Esophagus muscularis mucosa (tissue), 4 donors: ENCODE results near the gene IL18RAP. TPM values are rescaled to one million over a fixed set of nuclear protein-coding genes. Genes with fewer than 3 reads are reported as not detected.

Experiments
- DNase-seq: peaks from one replicate; pipeline ENCODE4 v3.0.0-alpha.2; 2017; ENCODE audit errors: extremely low spot score
- H3K27ac ChIP-seq, 4 donors: fragments of 200-600 bp; sonication (generic); replicated peaks in 1 of 4; 1 replicate in 3 of 4; 2 replicates in 1 of 4; pipeline ENCODE4 v1.5.1; 2016 to 2019; ENCODE audit warnings: mild to moderate bottlenecking in 1 of 4
- H3K27me3 ChIP-seq, 4 donors: fragments of 200-600 bp; sonication (generic); one replicate each; pipeline versions ENCODE4 v1.5.1 to v1.6.0; 2016 to 2019
- H3K36me3 ChIP-seq, 4 donors: fragments of 200-600 bp; sonication (generic); one replicate each; pipeline ENCODE4 v1.5.1; 2016 to 2019
- H3K4me1 ChIP-seq, 4 donors: fragments of 200-600 bp; sonication (generic); one replicate each; pipeline ENCODE4 v1.5.1; 2016 to 2019
- H3K4me3 ChIP-seq, 4 donors: fragments of 200-600 bp; sonication (generic); 1 replicate in 2 of 4; 2 replicates in 2 of 4; pipeline ENCODE4 v1.5.1; 2016 to 2019; ENCODE audit warnings: mild to moderate bottlenecking in 4 of 4, moderate library complexity in 1 of 4
- H3K9me3 ChIP-seq, 4 donors: fragments of 200-600 bp; sonication (generic); 1 replicate in 3 of 4; 2 replicates in 1 of 4; pipeline ENCODE4 v1.5.1; 2016 to 2019
- CTCF ChIP-seq, 3 experiments: fragments of 200-600 bp in 2 of 3; fragments of 450-650 bp in 1 of 3; sonication (generic) in 2 of 3; IDR thresholded peaks; one replicate each; pipeline ENCODE4 v1.5.1; 2017 to 2019; ENCODE audit warnings: antibody characterized with exemption in 3 of 3, mild to moderate bottlenecking in 2 of 3, moderate library complexity in 1 of 3
- EP300 ChIP-seq: sonication (generic); formaldehyde crosslinking; IDR thresholded peaks from one replicate; pipeline ENCODE4 v1.6.1; 2017; ENCODE audit warnings: antibody characterized with exemption
- POLR2A ChIP-seq: fragments of 450-650 bp; IDR thresholded peaks from one replicate; pipeline ENCODE4 v1.6.1; 2017; ENCODE audit warnings: antibody characterized with exemption, moderate library complexity, mild to moderate bottlenecking, low read depth
- POLR2AphosphoS5 ChIP-seq, 2 donors: sonication (generic); formaldehyde crosslinking; IDR thresholded peaks; one replicate each; pipeline ENCODE4 v1.6.1; 2017; ENCODE audit warnings: antibody characterized with exemption in 2 of 2
- WGBS: methylation state at CpG from one replicate; pipeline ENCODE4 v1.1.5; 2018; 5-methylcytosine and 5-hydroxymethylcytosine counted together
- intact Hi-C: fragments of 100-400 bp; cut with DNase I; formaldehyde crosslinking; loops from one replicate; pipeline ENCODE4 v1.15.1; 2023
- small RNA-seq, 3 donors: library from RNA; depleted of rRNA; stranded (forward); fragments of <200 nt; gene quantifications; one replicate each; pipeline ENCODE3, GENCODE V24; 2016
- total RNA-seq, 4 donors: library from RNA; depleted of rRNA; stranded (reverse); fragments of >200 nt; gene quantifications; one replicate each; pipeline versions ENCODE4 v1.1.0 to v1.2.1, GENCODE V29; 2016

IL18RAP gene
- total RNA-seq, 4 donors from 2014 or later, result 0.42 to 11.3 (median 0.58) TPM

- H3K27me3 ChIP-seq, result peaks cover 0 to 5% (median 0%) of the 10 kb centered on the region in 4 donors
- no peak for TF ChIP-seq EP300
- TF ChIP-seq POLR2AphosphoS5 (IDR thresholded peaks at IDR 0.05), result no peak
- no peak for TF ChIP-seq CTCF (IDR thresholded peaks at IDR 0.05)
- no peak for TF ChIP-seq POLR2A
- DNase-seq, result no peak
- 68% methylated on average over 2 of the region's 2 CpGs for WGBS
- no peak overlapping the region for H3K27ac ChIP-seq
- peaks cover 0 to 5% (median 0%) of the 10 kb centered on the region in 4 donors for H3K9me3 ChIP-seq
- no peaks in the 10 kb centered on the region for H3K4me1 ChIP-seq
- intact Hi-C loops, result no loop called here
- no peak overlapping the region for H3K4me3 ChIP-seq
- H3K36me3 ChIP-seq, result no peaks in the 10 kb centered on the region
Measured at GRCh38 chr2:102498414-102498813, 75.5 kb downstream of the IL18RAP start.

DNA sequence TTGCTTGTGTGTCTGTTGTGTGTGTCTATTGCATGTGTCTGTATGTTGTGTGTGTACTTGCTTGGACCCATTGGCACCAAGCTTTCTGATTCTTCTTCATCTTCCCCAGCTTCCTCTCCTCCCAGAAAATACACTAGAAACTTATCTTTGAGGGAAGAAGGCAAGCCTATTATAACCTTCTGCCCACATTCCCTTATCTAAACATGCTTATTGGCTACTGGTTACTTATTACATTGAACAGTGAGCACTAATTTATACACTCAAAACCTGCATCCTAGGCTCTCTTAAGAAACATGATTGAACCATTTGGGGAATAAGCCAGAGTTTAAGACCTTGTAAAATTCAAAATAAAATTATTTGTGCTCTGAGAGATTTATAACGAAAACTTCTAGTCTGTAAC is 76.6 kb downstream of the IL18RAP start:
- TF ChIP-seq POLR2AphosphoS5 (IDR thresholded peaks at IDR 0.05) (no peak), POLR2A (no peak), EP300 (no peak), CTCF (IDR thresholded peaks at IDR 0.05) (no peak)
- no peaks in the 10 kb centered on the region for H3K4me1 ChIP-seq
- H3K27ac ChIP-seq, result no peak overlapping the region
- WGBS, result 83% methylated on average over 1 of the region's 1 CpG
- no peak overlapping the region for H3K4me3 ChIP-seq
- intact Hi-C loops, result no loop called here
- H3K9me3 ChIP-seq, result peaks cover 0 to 5% (median 0%) of the 10 kb centered on the region in 4 donors
- H3K36me3 ChIP-seq, result no peaks in the 10 kb centered on the region
- peaks cover 0 to 5% (median 0%) of the 10 kb centered on the region in 4 donors for H3K27me3 ChIP-seq
- no peak for DNase-seq

Small RNA genes lying within 50 kb of the gene (small RNA-seq; reads per million reads assigned to genes)
- gene MIR4772, result 0 reads per million in 3 donors

Other genes starting within 250 kb of the IL18RAP start
- under 1 TPM in 3 of 4 donors, not detected in 1; 0.19 to 0.92 (median 0.66) TPM for gene IL1RL2, start 236.1 kb upstream of the IL18RAP start, total RNA-seq
- 10 to 100 TPM in 1 of 4 donors, 1 to 10 TPM in 3; 4.3 to 20.2 (median 8.1) TPM for gene IL1RL1, start 111.6 kb upstream of the IL18RAP start, total RNA-seq
- 10 to 100 TPM in 1 of 4 donors, 1 to 10 TPM in 3; 2.8 to 11.8 (median 5.2) TPM for gene IL18R1, start 67.4 kb upstream of the IL18RAP start, total RNA-seq
- gene SLC9A4, start 50.1 kb downstream of the IL18RAP start, total RNA-seq, result not detected
- under 1 TPM in 3 of 4 donors, not detected in 1; 0.06 to 0.17 (median 0.17) TPM for gene SLC9A2, start 196.4 kb downstream of the IL18RAP start, total RNA-seq